H54 (cell line): ENCODE data around the gene TADA1.

ENCODE experiments used
- DNase-seq: peaks from one replicate; pipeline ENCODE4 v3.0.0; 2011; ENCODE audit warnings: low spot score, mixed read lengths; ENCODE audit not compliant: insufficient read length
- FAIRE-seq: peaks from 3 replicates; lab custom pipeline; 2011; peaks lifted over from hg19 to GRCh38; lab: Jason Lieb, UNC
- POLR2A ChIP-seq: IDR thresholded peaks from 2 replicates; pipeline ENCODE4 v1.6.1; 2011; ENCODE audit warnings: low read depth, mild to moderate bottlenecking, low read length

TADA1 gene

GRCh38 chr1:166811691-166812090 is 64.4 kb downstream of the TADA1 start:
- no peak for FAIRE-seq
- DNase-seq, result no peak
- no peak for TF ChIP-seq POLR2A

GRCh38 chr1:166808952-166809351 is 67.1 kb downstream of the TADA1 start:
- TF ChIP-seq POLR2A, result no peak
- FAIRE-seq (no peak), DNase-seq (no peak)
